ENCODE results near the gene PNMA8A.

DNA sequence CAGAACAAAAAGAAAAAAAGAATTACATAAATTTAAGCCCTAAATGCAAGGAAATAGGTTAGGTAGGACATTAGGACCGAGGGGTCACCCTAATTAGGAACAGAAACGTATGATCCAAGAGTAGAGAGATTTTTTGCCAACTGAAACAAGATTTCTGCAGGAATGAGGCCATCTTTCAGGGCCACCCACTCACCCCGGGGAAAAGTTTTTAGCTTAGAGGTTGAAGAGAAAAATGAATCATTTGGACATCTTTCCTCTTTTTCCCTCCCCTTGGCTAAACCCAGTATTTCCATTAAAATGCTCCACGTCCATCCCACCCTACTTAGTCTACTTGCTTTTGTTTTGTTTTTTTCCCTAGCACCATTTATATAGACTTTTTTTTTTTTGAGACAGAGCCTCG, 10.6 kb upstream of the PNMA8A start:
- no peak for TF ChIP-seq POLR2A (IDR thresholded peaks at IDR 0.05)
- TF ChIP-seq, protein P1, sequence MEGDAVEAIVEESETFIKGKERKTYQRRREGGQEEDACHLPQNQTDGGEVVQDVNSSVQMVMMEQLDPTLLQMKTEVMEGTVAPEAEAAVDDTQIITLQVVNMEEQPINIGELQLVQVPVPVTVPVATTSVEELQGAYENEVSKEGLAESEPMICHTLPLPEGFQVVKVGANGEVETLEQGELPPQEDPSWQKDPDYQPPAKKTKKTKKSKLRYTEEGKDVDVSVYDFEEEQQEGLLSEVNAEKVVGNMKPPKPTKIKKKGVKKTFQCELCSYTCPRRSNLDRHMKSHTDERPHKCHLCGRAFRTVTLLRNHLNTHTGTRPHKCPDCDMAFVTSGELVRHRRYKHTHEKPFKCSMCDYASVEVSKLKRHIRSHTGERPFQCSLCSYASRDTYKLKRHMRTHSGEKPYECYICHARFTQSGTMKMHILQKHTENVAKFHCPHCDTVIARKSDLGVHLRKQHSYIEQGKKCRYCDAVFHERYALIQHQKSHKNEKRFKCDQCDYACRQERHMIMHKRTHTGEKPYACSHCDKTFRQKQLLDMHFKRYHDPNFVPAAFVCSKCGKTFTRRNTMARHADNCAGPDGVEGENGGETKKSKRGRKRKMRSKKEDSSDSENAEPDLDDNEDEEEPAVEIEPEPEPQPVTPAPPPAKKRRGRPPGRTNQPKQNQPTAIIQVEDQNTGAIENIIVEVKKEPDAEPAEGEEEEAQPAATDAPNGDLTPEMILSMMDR (IDR thresholded peaks at IDR 0.05), result no peak

All from lower leg skin (tissue), 3 donors.